C4-2B (cell line): Measurements from ENCODE around the gene SCNM1.
"Not testable (repeated sequence)": the region's sequence is repeated elsewhere in the genome, so short reads cannot be mapped to it uniquely, and the experiment has no call there.

Source experiments
- CTCF ChIP-seq: fragments of 450-650 bp; conservative IDR thresholded peaks from 2 replicates; pipeline ENCODE4 v1.5.1; 2017; ENCODE audit warnings: mild to moderate bottlenecking
- ZFX ChIP-seq: fragments of 450-650 bp; IDR thresholded peaks from 2 replicates; pipeline ENCODE4 v1.6.1; 2017

DNA sequence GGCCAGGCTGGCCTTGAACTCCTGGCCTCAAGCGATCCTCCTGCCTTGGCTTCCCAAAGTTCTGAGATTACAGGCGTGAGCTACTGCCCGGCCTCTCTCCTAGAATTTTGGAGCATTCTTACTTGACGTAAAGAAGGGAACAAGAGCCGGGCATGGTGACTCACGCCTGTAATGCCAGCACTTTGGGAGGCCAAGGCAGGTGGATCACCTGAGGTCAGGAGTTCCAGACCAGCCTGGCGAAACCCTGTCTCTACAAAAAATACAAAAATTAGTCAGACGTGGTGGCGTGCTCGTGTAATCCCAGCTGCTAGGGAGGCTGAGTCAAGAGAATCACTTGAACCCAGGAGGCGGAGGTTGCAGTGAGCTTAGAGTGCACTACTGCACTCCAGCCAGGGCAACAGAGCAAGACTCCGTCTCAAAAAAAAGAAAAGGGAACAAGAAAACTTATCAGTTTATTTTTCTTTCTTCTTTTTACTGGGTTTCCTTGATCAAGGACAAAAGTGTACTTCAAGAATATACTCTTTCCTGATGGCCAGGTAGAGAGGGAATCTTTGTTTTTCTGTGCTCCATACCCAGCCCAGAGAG, 39.5 kb downstream of the SCNM1 start:
- TF ChIP-seq CTCF, ZFX: not testable (repeated sequence)
